GM18505 (cell line): ENCODE results near the gene OR2L2.

Experiments used
- ATAC-seq: cut with Tn5 transposase; IDR thresholded peaks from one replicate; pipeline ENCODE4 v1.9.1; 2021; ENCODE audit not compliant: unreplicated experiment
- POLR2A ChIP-seq: IDR thresholded peaks from 4 replicates; pipeline ENCODE4 v1.6.1; 2011; ENCODE audit warnings: borderline replicate concordance; ENCODE audit not compliant: insufficient read depth, insufficient read length; ENCODE audit errors: extremely low read depth

Gene OR2L2, protein sequence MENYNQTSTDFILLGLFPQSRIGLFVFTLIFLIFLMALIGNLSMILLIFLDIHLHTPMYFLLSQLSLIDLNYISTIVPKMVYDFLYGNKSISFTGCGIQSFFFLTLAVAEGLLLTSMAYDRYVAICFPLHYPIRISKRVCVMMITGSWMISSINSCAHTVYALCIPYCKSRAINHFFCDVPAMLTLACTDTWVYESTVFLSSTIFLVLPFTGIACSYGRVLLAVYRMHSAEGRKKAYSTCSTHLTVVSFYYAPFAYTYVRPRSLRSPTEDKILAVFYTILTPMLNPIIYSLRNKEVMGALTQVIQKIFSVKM

DNA sequence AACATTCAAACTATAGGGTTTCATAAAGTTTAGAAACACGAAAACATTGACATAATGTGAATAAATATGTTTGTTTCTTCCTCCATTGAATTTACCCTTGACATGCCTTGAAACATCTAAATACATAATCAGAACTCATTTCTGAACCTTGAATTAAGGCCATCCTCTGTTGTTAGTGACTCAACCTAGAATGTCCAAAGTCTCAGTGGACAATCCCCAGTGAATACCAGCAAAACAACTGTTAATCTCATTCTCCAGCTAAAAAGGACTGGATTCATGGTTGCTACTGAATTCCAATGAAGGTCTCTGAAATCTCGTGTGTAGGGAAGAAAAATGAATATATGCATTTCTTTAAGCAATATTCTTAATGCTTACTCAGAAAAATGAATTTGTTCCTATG is at the start of gene OR2L2:
Gene OR2L2 (plus strand): TSS at position 301 of the 400 bp plus-strand sequence. CDS start 8,198 bp downstream, outside the sequence.
- no peak for TF ChIP-seq POLR2A
- ATAC-seq: no peak

DNA sequence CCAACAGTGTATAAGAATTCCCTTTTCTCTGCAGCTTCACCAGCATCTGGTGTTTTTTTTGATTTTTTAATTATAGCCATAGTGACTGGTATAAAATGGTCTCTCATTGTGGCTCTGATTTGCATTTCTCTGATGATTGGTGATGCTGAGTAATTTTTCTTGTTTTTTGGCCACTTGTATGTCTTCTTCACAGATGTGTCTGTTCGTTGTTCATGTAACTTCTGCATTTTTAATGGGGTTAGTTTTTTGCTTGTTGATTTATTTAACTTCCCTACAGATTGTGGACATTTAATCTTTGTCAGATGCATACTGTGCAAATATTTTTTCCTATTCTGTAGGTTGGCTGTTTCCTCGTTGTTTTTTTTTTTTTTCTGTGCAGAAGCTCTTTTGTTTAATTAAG is 36.9 kb upstream of the OR2L2 start:
- ATAC-seq: no peak
- TF ChIP-seq POLR2A: no peak

DNA sequence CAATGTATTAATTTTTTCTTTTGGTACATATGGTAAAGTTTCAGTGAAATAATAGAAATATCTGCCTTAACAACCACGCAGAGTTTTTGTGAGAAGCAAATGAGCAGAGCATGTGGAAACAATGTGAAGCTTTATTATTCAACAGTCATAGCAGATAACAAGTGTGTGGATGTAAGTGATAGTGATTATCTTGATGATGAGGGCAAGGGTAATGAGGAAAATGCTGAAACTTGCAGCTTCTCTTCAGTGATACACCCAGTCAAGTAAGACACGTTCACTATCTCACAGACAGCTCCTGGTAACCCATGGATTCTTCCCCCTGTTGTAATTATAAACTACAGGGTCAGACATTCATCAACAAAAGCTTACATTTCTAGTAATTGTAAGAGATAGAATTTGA is 31.1 kb upstream of the OR2L2 start:
- ATAC-seq: no peak
- TF ChIP-seq POLR2A: no peak

DNA sequence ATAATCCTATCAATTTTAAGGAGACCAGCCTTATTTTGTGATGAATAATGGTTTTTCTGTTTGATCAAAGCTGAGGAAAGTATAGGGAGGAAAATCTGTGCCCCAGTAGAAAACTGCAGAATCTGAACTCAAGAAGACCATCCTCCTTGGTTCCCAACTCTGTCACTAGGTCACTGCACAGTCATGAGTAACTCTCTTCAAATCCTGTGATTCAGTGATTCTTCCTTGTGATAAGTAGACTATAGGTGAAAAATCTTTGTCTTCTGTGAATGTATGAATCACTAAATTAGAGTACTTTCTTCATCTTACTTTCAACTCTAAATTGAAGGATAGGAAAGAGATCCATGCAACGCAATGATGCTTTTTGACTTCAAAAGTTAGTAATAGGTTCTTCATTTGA is 29.7 kb upstream of the OR2L2 start:
- no peak for TF ChIP-seq POLR2A

DNA sequence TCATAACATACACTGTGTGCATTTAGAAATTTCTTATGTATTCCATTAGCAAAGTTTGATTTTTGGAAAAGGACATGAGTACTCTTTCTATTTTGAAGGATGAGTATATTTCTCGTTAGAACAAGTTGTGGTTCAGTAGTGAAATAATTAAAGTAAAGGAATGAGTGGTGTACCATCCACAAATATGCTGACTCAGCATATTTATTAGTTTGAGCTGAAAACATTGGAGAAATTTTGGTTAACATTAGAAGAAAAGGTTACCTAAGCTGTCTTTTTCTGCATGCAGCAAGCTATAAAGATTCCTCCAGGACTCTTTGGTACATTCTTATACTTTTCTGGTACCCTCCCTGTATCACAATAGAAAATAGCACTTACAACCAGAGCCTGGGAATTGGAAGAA is 22.1 kb upstream of the OR2L2 start:
- TF ChIP-seq POLR2A: no peak
- no peak for ATAC-seq

More for the DNA sequence above, 29.7 kb upstream of the OR2L2 start:
- no peak for ATAC-seq

DNA sequence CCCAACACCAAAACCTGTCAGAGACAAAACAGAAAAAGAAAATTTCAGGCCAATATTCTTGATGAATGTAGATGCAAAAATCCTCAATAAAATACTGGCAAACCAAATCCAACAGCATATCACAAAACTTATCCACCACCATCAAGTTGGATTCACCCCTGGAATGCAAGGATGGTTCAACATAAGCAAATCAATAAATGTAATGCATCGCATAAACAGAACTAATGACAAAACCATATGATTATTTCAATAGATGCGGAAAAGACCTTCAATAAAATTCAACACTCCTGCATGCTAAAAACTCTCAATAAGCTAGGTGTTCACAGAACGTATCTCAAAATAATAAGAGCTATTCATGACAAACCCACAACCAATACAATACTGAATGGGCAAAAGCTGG is 20.2 kb upstream of the OR2L2 start:
- TF ChIP-seq POLR2A: no peak
- ATAC-seq: no peak

DNA sequence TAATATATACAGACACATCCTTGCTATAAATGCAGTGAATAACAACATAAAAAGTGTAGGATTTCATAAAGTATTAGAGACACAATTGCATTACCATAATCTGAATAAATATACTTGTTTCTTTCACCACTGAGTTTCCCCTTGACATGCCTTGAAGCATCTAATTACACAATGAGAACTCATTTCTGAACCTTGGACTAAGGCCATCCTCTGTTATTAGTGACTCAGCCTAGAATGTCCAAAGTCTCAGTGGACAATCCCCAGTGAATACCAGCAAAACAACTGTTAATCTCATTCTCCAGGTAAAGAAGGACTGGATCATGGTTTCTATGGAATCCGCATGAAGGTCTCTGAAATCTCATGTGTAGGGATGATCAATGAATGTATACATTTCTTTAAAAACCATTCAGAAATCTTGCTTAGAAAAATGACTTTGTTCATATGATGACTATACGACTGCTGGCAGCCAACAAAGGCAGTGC is 16.6 kb upstream of the OR2L2 start, which contains the start of gene OR2L5:
Gene OR2L5 (plus strand): TSS at position 432 of the 482 bp plus-strand sequence. CDS start 8,288 bp downstream, outside the sequence.
- TF ChIP-seq POLR2A: no peak
- ATAC-seq: no peak

DNA sequence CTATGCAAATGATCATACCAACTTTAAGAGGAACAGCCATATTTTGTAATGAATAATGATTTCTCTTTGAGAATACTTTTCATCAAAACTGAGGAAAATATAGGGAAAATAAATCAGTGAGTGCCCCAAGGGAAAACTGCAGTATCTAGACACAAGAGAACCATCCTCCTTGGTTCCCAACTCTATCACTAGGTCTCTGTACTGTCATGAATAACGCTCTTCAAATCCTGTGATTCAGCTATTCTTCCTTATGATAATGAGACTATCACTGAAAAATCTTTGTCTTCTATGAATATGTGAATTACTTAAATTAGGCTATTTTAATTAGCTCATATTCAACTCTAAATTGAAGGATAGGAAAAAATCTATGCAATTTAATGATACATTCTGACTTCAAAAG is 14.1 kb upstream of the OR2L2 start:
- no peak for TF ChIP-seq POLR2A
- no peak for ATAC-seq

DNA sequence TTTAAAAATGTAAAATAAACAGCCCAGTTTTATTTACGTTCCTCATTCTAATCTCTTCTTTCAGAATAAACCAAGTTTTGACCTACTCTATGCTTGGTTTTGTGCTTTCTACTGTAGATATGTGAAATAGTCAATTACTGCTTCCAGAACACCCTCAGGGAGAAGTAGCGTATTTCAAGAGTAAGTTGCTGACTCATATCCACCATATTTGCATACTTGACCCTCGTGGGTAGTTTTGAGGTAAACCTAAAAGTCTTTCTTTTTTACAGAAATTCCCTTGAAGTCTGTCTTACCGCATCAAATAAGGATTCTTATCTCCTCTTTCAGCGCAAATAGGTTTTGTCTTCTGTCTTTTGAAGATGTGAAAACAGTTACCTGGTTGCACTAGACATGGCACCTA is 15.3 kb downstream of the OR2L2 start:
- no peak for ATAC-seq
- no peak for TF ChIP-seq POLR2A

DNA sequence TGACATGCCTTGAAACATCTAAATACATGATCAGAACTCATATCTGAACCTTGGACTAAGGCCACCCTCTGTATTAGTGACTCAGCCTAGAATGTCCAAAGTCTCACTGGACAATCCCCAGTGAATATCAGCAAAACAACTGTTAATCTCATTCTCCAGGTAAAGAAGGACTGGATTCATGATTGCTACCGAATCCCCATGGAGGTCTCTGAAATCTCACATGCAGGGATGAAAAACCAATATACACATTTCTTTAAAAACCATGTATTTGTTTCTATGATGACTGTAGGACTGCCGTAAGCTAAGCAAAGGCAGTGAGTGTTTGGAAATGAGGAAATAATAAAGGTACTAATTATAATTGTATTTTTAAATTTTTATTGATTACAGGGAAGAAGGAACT is 16.7 kb downstream of the OR2L2 start, which contains the start of gene OR2L3:
Gene OR2L3 (plus strand): TSS at position 301 of the 400 bp plus-strand sequence. CDS start 13,846 bp downstream, outside the sequence.
- no peak for ATAC-seq
- no peak for TF ChIP-seq POLR2A

DNA sequence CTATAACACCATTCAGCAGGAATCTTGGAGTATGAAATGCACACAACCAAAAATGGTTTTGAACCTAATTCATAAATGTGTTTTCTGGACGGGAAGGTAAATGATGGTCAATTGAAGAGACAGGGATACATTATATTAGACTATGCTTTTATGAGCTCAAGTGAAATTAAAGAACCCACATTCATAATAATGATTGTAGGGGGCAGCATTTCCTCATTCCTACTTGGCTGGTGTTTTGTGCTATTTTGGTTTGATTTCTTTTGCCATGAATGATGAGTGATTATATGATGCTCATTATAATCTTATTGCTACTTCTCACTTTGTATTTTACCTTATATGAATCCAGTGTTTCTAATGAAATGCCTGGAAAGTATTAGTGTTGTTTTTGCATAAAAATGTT is 17.1 kb downstream of the OR2L2 start:
- TF ChIP-seq POLR2A: no peak
- no peak for ATAC-seq

DNA sequence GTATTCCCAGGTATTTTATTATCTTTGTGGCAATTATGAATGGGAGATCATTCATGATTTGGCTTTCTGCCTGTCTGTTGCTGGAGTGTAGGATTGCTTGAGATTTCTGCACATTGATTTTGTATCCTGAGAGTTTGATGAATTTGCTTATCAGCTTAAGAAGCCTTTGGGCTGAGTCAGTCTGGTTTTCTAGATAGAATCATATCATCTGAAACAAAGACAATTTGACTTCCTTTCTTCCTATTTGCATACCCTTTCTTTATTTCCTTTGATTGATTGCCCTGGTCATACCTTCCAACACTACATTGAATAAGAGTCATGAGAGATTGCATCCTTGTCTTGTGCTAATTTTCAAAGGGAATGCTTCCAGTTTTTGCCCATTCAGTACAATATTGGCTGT is 24.8 kb downstream of the OR2L2 start:
- no peak for ATAC-seq
- TF ChIP-seq POLR2A: no peak

DNA sequence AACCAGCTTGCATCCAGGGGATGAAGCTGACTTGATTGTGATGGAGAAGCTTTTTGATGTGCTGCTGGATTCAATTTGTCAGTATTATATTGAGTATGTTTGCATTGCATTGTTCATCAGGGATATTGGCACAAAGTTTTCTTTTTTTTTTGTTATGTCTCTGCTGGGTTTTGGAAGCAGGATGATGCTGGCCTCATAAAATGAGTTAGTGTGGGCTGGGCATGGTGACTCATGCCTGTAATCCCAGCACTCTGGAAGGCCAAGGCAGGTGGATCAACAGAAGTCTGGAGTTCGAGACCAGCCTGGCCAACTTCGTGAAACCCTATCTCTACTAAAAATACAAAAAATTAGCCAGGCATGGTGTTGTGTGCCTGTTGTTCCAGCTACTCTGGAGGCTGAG is 25.4 kb downstream of the OR2L2 start:
- no peak for TF ChIP-seq POLR2A
- ATAC-seq: no peak

DNA sequence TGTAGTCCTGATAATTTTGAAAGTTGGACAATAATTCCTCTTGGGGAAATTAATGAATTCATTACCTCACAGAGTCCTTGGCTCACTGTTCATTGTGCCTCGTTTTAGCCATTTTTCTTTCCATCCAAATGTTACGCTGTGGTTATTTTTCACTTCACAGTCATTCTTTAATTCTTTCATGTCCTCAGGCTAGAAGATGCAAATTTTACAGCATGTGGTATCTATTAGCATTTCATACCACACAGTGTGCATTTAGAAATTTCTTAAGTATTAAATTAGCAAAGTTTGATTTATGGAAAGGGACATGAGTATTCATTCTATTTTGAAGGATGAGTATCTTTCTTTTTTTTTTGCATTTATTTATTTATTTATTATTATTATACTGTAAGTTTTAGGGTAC is 35.2 kb downstream of the OR2L2 start:
- no peak for ATAC-seq
- TF ChIP-seq POLR2A: no peak
